NB4 (cell line): ENCODE measurements around the gene ZDHHC22.

Source experiments
- POLR2A ChIP-seq: IDR thresholded peaks from 2 replicates; pipeline ENCODE4 v1.6.1; 2011; ENCODE audit warnings: mild to moderate bottlenecking; ENCODE audit not compliant: insufficient read length; ENCODE audit errors: extremely low read depth
- TF ChIP-seq, protein P1 (sequence below): IDR thresholded peaks from one replicate; pipeline ENCODE4 v1.5.1; 2012; ENCODE audit warnings: low read depth, low read length
- TF ChIP-seq, protein P2 (sequence below): IDR thresholded peaks from 2 replicates; pipeline ENCODE4 v1.6.1; 2011; ENCODE audit warnings: low read depth, low read length

DNA sequence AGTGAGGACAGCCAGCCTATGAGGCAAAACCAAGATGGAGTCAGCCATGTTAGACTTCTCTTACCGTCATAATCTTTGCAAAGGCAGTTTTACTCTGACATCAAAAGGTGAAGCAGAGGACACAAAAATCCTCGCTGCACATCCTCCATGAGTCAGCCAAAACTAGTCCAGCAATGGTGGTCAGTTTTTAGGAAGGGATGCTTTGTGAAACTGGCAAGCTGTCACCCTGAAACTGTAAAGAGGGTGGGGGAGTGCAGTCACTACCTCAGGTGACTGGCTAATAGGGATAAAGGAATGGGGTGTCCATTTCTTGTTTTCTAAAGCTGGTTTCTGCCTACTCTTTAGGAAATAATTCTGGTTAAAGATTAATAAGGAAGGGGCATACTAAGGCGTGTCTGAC is 48.9 kb downstream of the ZDHHC22 start:
- TF ChIP-seq, protein P1, sequence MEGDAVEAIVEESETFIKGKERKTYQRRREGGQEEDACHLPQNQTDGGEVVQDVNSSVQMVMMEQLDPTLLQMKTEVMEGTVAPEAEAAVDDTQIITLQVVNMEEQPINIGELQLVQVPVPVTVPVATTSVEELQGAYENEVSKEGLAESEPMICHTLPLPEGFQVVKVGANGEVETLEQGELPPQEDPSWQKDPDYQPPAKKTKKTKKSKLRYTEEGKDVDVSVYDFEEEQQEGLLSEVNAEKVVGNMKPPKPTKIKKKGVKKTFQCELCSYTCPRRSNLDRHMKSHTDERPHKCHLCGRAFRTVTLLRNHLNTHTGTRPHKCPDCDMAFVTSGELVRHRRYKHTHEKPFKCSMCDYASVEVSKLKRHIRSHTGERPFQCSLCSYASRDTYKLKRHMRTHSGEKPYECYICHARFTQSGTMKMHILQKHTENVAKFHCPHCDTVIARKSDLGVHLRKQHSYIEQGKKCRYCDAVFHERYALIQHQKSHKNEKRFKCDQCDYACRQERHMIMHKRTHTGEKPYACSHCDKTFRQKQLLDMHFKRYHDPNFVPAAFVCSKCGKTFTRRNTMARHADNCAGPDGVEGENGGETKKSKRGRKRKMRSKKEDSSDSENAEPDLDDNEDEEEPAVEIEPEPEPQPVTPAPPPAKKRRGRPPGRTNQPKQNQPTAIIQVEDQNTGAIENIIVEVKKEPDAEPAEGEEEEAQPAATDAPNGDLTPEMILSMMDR: no peak
- TF ChIP-seq, protein P2, sequence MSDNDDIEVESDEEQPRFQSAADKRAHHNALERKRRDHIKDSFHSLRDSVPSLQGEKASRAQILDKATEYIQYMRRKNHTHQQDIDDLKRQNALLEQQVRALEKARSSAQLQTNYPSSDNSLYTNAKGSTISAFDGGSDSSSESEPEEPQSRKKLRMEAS: no peak
- TF ChIP-seq POLR2A: no peak
